Measurements from ENCODE around the gene TAF11L14. TPM values are rescaled to one million over a fixed set of nuclear protein-coding genes. Genes with fewer than 3 reads are reported as not detected.
"Not testable (repeated sequence)": the region's sequence is repeated elsewhere in the genome, so short reads cannot be mapped to it uniquely, and the experiment has no call there.

The TAF11L14 gene
- not detected for total RNA-seq
- long read RNA-seq = 0 reads

- intact Hi-C loops (cut with micrococcal nuclease) = no loop called here
- DNase-seq = no peak
- no peak for ATAC-seq
Measured at GRCh38 chr5:17634160-17634559, at the start of gene TAF11L14. TSS of gene TAF11L14 (plus strand) at chr5:17634460.

- intact Hi-C loops (cut with micrococcal nuclease); ATAC-seq; DNase-seq: not testable (repeated sequence)
Measured at GRCh38 chr5:17585658-17586057, 48.6 kb upstream of the TAF11L14 start, which contains the start of gene TAF11L7. TSS of gene TAF11L7 (minus strand) at chr5:17585758.

GRCh38 chr5:17590860-17591259 is 43.4 kb upstream of the TAF11L14 start, which contains the start of gene TAF11L8:
TSS of gene TAF11L8 (minus strand) at chr5:17590960.
- DNase-seq; ATAC-seq; intact Hi-C loops (cut with micrococcal nuclease): not testable (repeated sequence)

GRCh38 chr5:17594255-17594654 is 40.0 kb upstream of the TAF11L14 start, which contains the start of gene TAF11L9:
TSS of gene TAF11L9 (minus strand) at chr5:17594394.
- DNase-seq; intact Hi-C loops (cut with micrococcal nuclease); ATAC-seq: not testable (repeated sequence)

GRCh38 chr5:17597728-17598127 is 36.5 kb upstream of the TAF11L14 start, which contains the start of gene TAF11L10:
TSS of gene TAF11L10 (minus strand) at chr5:17597828.
- DNase-seq; intact Hi-C loops (cut with micrococcal nuclease); ATAC-seq: not testable (repeated sequence)

DNA sequence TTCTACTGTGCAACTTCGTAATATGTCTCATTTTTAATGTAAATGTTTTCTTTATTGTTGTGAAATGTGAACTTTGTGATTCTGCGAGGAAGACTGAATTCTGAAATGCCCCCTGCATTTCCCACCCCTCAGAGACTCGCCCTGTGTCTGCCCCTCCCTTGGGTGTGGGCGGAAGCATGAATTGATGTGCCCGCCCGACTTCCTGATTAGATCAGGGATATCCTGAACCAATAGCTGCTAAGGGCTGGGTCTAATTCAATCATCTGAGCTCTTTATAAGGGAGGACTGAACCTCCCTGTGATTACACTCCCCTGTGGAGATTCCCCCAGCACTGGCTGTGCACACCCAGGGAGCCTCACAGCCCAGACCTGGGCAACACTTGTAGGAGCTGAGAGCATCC is 30.4 kb upstream of the TAF11L14 start, which contains the start of gene TAF11L11:
TSS of gene TAF11L11 (plus strand) at position 304 of the 400 bp plus-strand sequence.
- DNase-seq; intact Hi-C loops (cut with micrococcal nuclease); ATAC-seq: not testable (repeated sequence)

DNA sequence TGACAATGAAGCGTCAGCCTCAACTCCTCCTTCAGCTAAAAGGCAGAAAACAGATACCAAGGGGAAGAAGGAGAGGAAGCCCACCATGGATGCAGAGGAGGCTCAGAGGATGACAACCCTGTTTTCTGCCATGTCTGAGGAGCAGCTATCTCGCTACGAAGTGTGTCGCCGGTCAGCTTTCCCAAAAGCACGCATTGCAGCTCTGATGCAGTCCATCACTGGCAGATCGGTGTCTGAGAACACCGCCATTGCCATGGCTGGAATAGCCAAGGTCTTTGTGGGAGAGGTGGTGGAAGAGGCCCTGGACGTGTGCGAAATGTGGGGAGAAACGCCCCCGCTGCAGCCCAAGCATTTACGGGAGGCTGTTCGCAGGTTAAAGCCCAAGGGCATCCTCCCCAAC is 29.3 kb upstream of the TAF11L14 start:
- no peak for ATAC-seq
- DNase-seq = no peak
- intact Hi-C loops (cut with micrococcal nuclease) = no loop called here

DNA sequence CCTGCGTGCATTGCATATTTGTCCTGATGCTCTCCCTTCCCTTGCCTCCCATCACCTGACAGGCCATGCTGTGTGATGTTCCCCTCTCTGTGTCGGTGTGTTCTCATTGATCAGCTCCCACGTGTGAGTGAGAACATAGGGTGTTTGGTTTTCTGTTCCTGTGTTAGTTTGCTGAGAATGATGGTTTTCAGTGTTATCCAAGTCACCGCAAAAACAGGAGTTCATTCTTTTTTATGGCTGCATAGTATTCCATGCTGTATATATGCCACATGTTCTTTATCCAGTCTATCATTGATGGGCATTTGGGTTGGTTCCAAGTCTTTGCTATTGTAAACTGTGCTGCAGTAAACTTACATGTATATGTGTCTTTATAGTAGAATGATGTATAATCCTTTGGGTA is 26.8 kb upstream of the TAF11L14 start:
- DNase-seq; ATAC-seq; intact Hi-C loops (cut with micrococcal nuclease): not testable (repeated sequence)

DNA sequence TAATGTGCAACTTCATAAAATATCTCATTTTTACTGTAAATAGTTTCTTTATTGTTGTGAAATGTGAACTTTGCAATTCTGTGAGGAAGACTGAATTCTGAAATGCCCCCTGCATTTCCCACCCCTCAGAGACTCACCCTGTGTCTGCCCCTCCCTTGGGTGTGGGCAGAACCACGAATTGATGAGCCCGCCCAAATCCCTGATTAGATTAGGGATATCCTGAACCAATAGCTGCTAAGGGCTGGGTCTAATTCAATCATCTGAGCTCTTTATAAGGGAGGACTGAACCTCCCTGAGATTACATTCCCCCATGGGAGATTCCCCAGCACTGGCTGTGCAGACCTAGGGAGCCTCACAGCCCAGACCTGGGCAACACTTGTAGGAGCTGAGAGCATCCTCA is 24.2 kb upstream of the TAF11L14 start, which contains the start of gene TAF11L12:
TSS of gene TAF11L12 (plus strand) at position 301 of the 400 bp plus-strand sequence.
- intact Hi-C loops (cut with micrococcal nuclease); ATAC-seq; DNase-seq: not testable (repeated sequence)

DNA sequence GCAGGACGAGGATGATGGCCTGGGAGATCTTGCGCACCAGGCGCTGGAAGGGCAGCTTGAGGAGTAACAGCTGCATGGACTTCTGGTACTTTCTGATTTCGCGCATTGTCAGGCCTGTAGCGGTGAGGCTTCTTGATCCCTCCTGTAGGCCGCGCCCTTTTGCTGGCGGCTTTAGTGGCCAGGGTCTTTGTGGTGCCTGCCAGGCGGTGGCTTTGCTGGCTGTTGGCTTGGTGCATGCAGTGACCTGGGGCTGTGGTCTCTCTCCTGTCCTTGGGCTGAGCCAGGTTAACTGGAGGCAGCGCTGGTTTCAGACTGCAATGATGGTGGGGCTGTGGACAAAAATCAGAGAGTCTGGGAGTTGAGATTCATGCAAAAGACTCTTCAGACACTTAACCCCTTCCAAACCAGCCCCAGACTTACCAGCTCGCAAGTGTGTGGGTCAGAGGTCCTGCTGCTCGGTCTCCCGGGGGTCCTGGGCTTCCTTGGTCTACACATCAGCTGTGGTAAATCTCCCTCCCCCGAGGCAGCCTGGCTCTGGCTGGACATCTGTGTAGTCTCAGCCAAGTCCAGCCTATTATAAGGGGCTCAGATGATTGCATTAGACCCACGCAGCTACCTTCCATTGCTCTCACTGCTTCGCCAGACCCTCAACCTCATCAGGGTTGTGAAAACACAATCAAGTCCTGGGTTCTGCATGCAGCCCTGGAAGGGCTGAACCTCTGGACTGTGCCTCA is 19.2 kb upstream of the TAF11L14 start:
- intact Hi-C loops (cut with micrococcal nuclease) = no loop called here
- no peak for ATAC-seq
- DNase-seq = no peak

DNA sequence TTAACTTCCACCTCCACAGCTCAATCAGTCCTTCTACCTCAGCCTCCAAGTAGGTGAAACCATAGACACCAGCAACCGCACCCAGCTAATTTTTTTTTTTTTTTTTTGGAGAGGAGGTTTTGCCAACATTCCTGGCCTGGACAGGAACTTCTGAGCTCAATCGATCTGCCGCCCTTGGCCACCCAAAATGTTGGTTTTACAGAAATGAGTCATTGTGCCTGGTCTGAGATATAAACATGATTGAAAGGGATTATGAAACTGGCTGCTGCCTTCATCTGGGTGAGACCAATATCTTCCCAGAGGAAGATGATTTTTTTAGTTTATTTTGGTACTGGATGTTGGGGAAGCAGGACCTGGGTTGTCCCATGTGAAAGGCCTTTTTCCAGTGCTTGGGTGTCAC is 14.9 kb upstream of the TAF11L14 start:
- DNase-seq (no peak), ATAC-seq (no peak)
- intact Hi-C loops (cut with micrococcal nuclease) = no loop called here

- ATAC-seq (no peak), DNase-seq (no peak)
- intact Hi-C loops (cut with micrococcal nuclease) = no loop called here
Measured at GRCh38 chr5:17620627-17621026, 13.6 kb upstream of the TAF11L14 start.

- ATAC-seq (no peak), DNase-seq (no peak)
- intact Hi-C loops (cut with micrococcal nuclease) = no loop called here
Measured at GRCh38 chr5:17625686-17626085, 8.6 kb upstream of the TAF11L14 start.

- ATAC-seq; intact Hi-C loops (cut with micrococcal nuclease): not testable (repeated sequence)
Measured at GRCh38 chr5:17631788-17632187, 2.5 kb upstream of the TAF11L14 start, which contains the start of gene TAF11L13. TSS of gene TAF11L13 (plus strand) at chr5:17632088.

GRCh38 chr5:17649232-17649631 is 15.0 kb downstream of the TAF11L14 start:
- DNase-seq; ATAC-seq; intact Hi-C loops (cut with micrococcal nuclease): not testable (repeated sequence)

More at GRCh38 chr5:17631788-17632187, 2.5 kb upstream of the TAF11L14 start, which contains the start of gene TAF11L13:
- DNase-seq = not testable (repeated sequence)

DNA sequence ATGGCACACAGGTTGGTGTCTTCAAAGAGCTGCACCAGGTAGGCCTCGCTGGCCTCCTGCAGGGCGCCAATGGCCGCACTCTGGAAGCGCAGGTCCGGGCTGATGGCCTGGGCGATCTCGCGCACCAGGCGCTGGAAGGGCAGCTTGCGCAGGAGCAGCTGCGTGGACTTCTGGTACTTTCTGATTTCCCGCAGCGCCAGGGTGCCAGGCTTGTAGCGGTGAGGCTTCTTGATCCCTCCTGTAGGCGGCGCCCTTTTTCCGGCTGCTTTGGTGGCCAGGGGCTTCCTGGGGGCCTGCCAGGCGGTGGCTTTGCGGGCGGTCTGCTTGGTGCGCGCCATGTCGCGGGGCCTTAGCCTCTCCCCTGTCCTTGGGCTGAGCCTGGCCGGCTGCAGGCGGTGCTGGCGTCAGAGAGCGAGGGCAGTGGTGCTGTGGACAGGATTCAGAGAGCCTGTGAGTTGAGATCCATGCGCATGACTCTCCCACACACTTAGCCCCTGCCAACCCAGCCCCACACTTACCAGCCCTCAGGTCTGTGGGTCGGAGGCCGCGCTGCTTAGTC is 21.0 kb downstream of the TAF11L14 start:
- DNase-seq; intact Hi-C loops (cut with micrococcal nuclease); ATAC-seq: not testable (repeated sequence)

DNA sequence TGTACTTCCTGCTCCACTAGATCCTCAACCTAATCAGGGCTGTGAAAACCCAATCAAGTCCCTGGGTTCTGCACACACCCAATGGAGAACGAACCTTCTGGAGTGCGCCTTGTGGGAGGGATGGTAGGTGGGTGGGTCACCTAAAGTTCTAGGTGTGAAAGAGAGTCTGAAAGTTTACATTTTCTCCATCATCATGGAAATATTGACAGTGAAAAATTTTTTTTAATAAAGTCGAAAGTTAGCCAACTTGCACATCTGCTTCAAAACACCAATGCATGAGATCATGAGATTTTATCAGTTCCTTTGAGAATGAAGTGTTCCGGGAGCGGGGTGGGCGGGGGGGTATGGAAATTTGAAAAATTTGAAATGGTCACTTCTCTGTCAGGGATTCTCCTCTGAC is 21.7 kb downstream of the TAF11L14 start:
- DNase-seq (no peak), ATAC-seq (no peak)
- intact Hi-C loops (cut with micrococcal nuclease) = no loop called here

DNA sequence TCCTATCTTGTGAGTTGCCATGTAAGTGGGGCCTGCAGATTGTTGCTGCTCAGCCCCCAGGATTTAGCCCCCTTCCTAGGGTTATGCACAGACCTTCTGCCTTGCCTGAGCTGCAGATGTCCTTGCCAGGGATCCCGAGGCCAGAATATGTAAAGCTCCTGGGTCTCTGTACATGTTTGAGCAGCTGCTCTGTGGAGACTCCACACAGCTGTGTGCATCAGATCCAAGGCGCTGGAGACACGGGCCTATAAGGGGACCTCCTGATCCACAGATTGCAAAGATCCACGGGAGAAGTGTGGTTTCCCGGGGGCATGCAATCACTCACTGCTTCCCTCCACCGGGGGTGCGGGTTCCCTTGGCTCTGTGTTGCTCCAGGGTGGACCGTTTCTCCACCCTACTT is 28.9 kb downstream of the TAF11L14 start:
- intact Hi-C loops (cut with micrococcal nuclease) = no loop called here
- no peak for ATAC-seq
- DNase-seq = no peak

- ATAC-seq (no peak), DNase-seq (no peak)
- intact Hi-C loops (cut with micrococcal nuclease) = no loop called here
Measured at GRCh38 chr5:17665836-17666235, 31.6 kb downstream of the TAF11L14 start.

DNA sequence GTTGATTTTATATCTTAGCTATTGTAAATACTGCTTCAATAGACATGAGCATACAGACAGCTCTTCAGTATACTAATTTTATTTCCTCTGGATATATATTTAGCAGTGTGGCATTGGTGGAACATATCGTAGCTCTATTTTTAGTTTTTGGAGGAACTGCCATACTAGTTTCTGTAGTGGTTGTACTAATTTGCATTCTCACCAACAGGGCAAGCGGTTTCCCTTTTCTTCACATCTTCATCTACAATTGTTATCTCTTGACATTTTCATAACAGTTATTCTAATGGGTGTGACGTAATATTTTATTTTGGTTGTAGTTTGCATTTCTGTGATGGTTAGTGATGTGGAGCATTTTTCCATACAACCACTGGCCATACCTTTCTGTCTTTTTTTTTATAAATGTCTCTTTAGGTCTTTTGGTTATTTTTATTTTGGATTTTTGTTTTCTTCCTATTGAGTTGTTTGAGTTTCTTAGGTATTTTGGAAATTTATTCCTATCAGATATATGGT is 32.5 kb downstream of the TAF11L14 start:
- intact Hi-C loops (cut with micrococcal nuclease) = no loop called here
- no peak for ATAC-seq

More for the DNA sequence above, 32.5 kb downstream of the TAF11L14 start:
- no peak for DNase-seq
